Measurements from ENCODE around the gene PLEKHF1. TPM values are rescaled to one million over a fixed set of nuclear protein-coding genes. Genes with fewer than 3 reads are reported as not detected.

PLEKHF1 gene
- total and polyA plus RNA-seq, 2 of the 8 experiments (the other 6 are each of a cell fraction or from before 2014, with no cell fraction given) = 11.1 to 18.4 TPM

DNA sequence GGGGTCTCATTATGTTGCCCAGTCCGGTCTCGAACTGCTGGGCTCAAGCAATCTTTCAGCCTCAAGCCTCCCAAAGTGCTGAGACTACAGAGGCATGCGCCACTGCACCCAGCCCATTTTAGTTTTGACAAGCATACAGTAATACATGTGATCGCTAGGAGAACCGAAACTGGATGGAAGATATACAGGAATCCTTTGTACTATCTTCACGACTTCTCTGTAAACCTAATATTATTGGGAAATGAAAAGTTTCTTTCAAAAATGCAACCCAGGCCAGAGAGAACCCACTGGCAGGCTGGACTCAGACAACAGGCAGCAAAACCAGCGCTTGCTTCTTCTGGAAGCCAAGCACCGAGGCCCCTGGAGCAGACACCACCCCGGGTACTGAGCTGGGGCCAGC is 40.4 kb downstream of the PLEKHF1 start:
- no peak overlapping the region for H3K4me3 ChIP-seq (ENCODE audit: extremely low read depth in 1 of 4, insufficient read depth in 2 of 4, low read depth in 3 of 4, low read length in 4 of 4)
- 86% methylated on average over 9 of the region's 9 CpGs; no CpG with 5 or more reads in 1 of the 2 experiments for WGBS, 2 experiments (ENCODE audit: extremely low coverage in 1 of 2, insufficient coverage in 1 of 2, insufficient read length in 1 of 2, insufficient replicate concordance in 2 of 2, low coverage in 1 of 2, low lambda C conversion rate in 2 of 2, missing lambda C conversion rate in 1 of 2)
- H3K4ac ChIP-seq (replicated peaks; ENCODE audit: insufficient read length, low read depth, low read length) = no peak overlapping the region
- H3K9me3 ChIP-seq (ENCODE audit: insufficient read depth in 2 of 2, low read depth in 1 of 2, low read length in 1 of 2) = no peaks in the 10 kb centered on the region
- no peak for DNase-seq (ENCODE audit: low read depth in 1 of 2, low spot score in 2 of 2)
- H3K14ac ChIP-seq (ENCODE audit: insufficient read length) = no peak overlapping the region
- H3K36me3 ChIP-seq (ENCODE audit: control insufficient read depth in 2 of 4, insufficient read depth in 4 of 4, low read length in 3 of 4) = no peaks in the 10 kb centered on the region
- no peak overlapping the region for H3K56ac ChIP-seq (replicated peaks; ENCODE audit: insufficient read length, low read depth, low read length)
- no peak overlapping the region for H4K91ac ChIP-seq (replicated peaks; ENCODE audit: insufficient read length, low read length)
- ChIA-PET CTCF (ENCODE audit: partially characterized antibody) (interaction anchor here (0.8 to 1.3 kb wide), 4 partner anchors 10 to 35 kb away, joined by 3 to 8 read pairs (median 4); no protein-coding TSS in a partner anchor), POLR2A (ENCODE audit: partially characterized antibody) (no interaction called here)
- H3K18ac ChIP-seq (ENCODE audit: extremely low read depth, low read length) = no peak overlapping the region
- H3K4me2 ChIP-seq (ENCODE audit: insufficient read depth in 1 of 2, low read depth in 2 of 2, low read length in 2 of 2) = no peak overlapping the region
- no peak overlapping the region for H2BK15ac ChIP-seq (ENCODE audit: low read length)
- H3K79me2 ChIP-seq (ENCODE audit: control insufficient read depth in 1 of 2, insufficient read depth in 2 of 2, low read length in 2 of 2) = no peaks in the 10 kb centered on the region
- peaks cover 4% of the 10 kb centered on the region; the same call in 1 of the 2 replicates for H3K79me1 ChIP-seq (ENCODE audit: low read depth, low read length)
- no peak overlapping the region for H2BK120ac ChIP-seq (replicated peaks; ENCODE audit: low read depth, low read length)
- H3K23me2 ChIP-seq (ENCODE audit: low read depth, low read length) = no peaks in the 10 kb centered on the region
- no peaks in the 10 kb centered on the region for H4K20me1 ChIP-seq (replicated peaks in 1 of 2; ENCODE audit: control insufficient read depth in 1 of 2, insufficient read depth in 2 of 2, low read length in 2 of 2)
- H4K8ac ChIP-seq (ENCODE audit: extremely low read depth, insufficient read depth, low read length) = no peak overlapping the region
- H3K27me3 ChIP-seq (replicated peaks in 1 of 4; ENCODE audit: control insufficient read depth in 3 of 4, extremely low read depth in 1 of 4, insufficient read depth in 3 of 4, low read length in 3 of 4) = no peaks in the 10 kb centered on the region
- no peak overlapping the region for H2BK5ac ChIP-seq (ENCODE audit: low read depth, low read length)
- H3K27ac ChIP-seq (ENCODE audit: low read depth, low read length) = no peak overlapping the region
- FAIRE-seq = no peak
- H2BK20ac ChIP-seq (ENCODE audit: low read length) = no peak overlapping the region
- no peak overlapping the region for H2BK12ac ChIP-seq (ENCODE audit: low read depth, low read length)
- H3K9ac ChIP-seq (replicated peaks in 1 of 4; ENCODE audit: extremely low read depth in 1 of 4, low read depth in 3 of 4, low read length in 3 of 4) = no peak overlapping the region
- no peak overlapping the region for H4K5ac ChIP-seq (ENCODE audit: insufficient read length, low read depth, low read length)
- no peaks in the 10 kb centered on the region; a peak in 1 of 7 replicates for H3K4me1 ChIP-seq (replicated peaks in 1 of 4; ENCODE audit: control insufficient read depth in 3 of 4, insufficient read depth in 4 of 4, low read length in 3 of 4)
- no peak overlapping the region for H2AFZ ChIP-seq (ENCODE audit: low read length)
- H2AK5ac ChIP-seq (ENCODE audit: low read depth, low read length) = no peak overlapping the region
- no peak overlapping the region for H3K23ac ChIP-seq (ENCODE audit: insufficient read length)
- TF ChIP-seq, protein P1, sequence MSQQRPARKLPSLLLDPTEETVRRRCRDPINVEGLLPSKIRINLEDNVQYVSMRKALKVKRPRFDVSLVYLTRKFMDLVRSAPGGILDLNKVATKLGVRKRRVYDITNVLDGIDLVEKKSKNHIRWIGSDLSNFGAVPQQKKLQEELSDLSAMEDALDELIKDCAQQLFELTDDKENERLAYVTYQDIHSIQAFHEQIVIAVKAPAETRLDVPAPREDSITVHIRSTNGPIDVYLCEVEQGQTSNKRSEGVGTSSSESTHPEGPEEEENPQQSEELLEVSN (IDR thresholded peaks at IDR 0.05) = no peak
- no peak for TF ChIP-seq POU5F1 (IDR thresholded peaks at IDR 0.05; ENCODE audit: low read depth, low read length)
- no peak for TF ChIP-seq SIRT6 (IDR thresholded peaks at IDR 0.05; ENCODE audit: low read length)
- TF ChIP-seq ZNF274 (IDR thresholded peaks at IDR 0.05; ENCODE audit: borderline replicate concordance, extremely low read depth, low read length) = no peak
- TF ChIP-seq, protein P2, sequence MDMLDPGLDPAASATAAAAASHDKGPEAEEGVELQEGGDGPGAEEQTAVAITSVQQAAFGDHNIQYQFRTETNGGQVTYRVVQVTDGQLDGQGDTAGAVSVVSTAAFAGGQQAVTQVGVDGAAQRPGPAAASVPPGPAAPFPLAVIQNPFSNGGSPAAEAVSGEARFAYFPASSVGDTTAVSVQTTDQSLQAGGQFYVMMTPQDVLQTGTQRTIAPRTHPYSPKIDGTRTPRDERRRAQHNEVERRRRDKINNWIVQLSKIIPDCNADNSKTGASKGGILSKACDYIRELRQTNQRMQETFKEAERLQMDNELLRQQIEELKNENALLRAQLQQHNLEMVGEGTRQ (IDR thresholded peaks at IDR 0.05; ENCODE audit: low read length) = no peak
- no peak for TF ChIP-seq ASH2L (IDR thresholded peaks at IDR 0.05; ENCODE audit: low read length)
- no peak for TF ChIP-seq SP1 (IDR thresholded peaks at IDR 0.05; ENCODE audit: low read depth, low read length)
- no peak for TF ChIP-seq CHD2 (IDR thresholded peaks at IDR 0.05; ENCODE audit: low read length)

All from H1 (cell line).